Skeletal muscle tissue (tissue), 4 donors: ENCODE data around the gene FARS2. TPM values are rescaled to one million over a fixed set of nuclear protein-coding genes. Genes with fewer than 3 reads are reported as not detected.

ENCODE experiments used
- H3K27ac ChIP-seq: one replicate; pipeline ENCODE4 v1.7.0; 2013; ENCODE audit warnings: mild to moderate bottlenecking, low read depth, low read length, inconsistent platforms
- H3K27me3 ChIP-seq, 3 donors: one replicate each; pipeline ENCODE4 v1.7.0; 2013; ENCODE audit warnings: low read length in 3 of 3; ENCODE audit not compliant: control insufficient read depth in 3 of 3, insufficient read depth in 3 of 3
- H3K36me3 ChIP-seq, 3 donors: one replicate each; pipeline ENCODE4 v1.7.0; 2013; ENCODE audit warnings: low read length in 3 of 3; ENCODE audit not compliant: control insufficient read depth in 3 of 3, insufficient read depth in 3 of 3
- H3K4me1 ChIP-seq, 3 donors: one replicate each; pipeline ENCODE4 v1.7.0; 2013; ENCODE audit warnings: low read length in 3 of 3, mild to moderate bottlenecking in 3 of 3; ENCODE audit not compliant: control insufficient read depth in 3 of 3, insufficient read depth in 3 of 3
- H3K4me3 ChIP-seq, 3 donors: one replicate each; pipeline ENCODE4 v1.7.0; 2013; ENCODE audit warnings: low read length in 3 of 3
- H3K9ac ChIP-seq, 3 donors: one replicate each; pipeline ENCODE4 v1.7.0; 2013; ENCODE audit warnings: low read length in 3 of 3, mild to moderate bottlenecking in 3 of 3, moderate library complexity in 2 of 3, low read depth in 1 of 3
- H3K9me3 ChIP-seq, 3 donors: one replicate each; pipeline ENCODE4 v1.7.0; 2013; ENCODE audit warnings: low read length in 3 of 3; ENCODE audit not compliant: control insufficient read depth in 3 of 3
- total RNA-seq: library from RNA; depleted of rRNA; stranded (reverse); fragments of >200 nt; gene quantifications from one replicate; pipeline ENCODE4 v1.2.3, GENCODE V29; 2014
- donor health status: Osteomylitis.

FARS2 gene
- total RNA-seq, 1 donor from 2014 or later, result 27.7 TPM

DNA sequence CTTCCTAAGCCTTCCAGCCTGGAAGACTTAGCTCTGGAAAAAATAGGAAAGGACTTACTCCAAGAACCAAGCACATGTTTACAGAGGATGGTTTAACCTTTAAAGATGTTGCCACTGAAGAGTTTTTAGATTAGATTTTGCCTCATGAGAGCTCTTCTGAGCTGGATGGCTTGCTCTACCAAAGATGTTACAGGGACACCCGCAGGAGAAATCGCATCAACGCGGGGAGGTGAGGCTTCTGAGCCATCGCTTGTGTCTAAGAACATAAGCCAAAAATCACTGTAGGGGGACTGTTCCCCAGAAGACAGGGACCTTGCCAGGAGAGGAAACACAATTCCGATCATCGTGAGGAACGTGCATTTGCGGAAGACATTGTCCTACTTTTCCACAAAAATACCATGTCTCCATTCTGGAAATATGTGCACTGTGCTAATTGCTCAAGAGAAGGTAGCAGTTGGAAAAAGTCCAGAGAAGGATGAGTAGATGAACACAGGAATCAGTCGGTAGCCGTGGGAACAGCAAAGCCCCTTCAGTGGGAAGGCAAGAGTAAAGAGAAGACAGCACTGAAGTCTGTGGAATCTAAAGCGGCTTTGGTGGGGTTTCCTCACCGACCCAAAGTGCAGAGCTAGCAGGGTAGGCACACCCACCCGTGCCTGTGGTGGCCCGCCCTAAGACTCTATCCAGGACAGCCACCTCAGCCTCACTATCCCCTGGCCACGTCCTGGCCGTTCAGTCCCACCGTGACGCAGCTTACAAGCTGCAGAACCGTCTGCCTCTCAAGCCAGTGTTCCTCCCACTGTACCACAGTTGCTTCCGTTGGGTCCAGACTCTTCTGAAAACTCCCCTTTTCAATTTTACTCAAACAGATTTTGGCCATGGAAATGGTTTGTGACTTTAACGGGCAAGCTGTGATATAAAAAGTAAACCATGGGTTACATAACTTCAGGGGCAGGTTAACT lies 410.6 kb downstream of the FARS2 start:
- peak overlapping the region; percentile 2 to 33 (median 21) for H3K9ac ChIP-seq
- H3K4me3 ChIP-seq, result peak overlapping the region; percentile 36 to 56 (median 40)
- H3K27ac ChIP-seq, result peak overlapping the region; percentile 71
- H3K36me3 ChIP-seq, result no peaks in the 10 kb centered on the region
- H3K4me1 ChIP-seq, result peaks cover 10 to 30% (median 18%) of the 10 kb centered on the region in 3 donors
- H3K9me3 ChIP-seq, result no peaks in the 10 kb centered on the region
- H3K27me3 ChIP-seq, result no peaks in the 10 kb centered on the region

DNA sequence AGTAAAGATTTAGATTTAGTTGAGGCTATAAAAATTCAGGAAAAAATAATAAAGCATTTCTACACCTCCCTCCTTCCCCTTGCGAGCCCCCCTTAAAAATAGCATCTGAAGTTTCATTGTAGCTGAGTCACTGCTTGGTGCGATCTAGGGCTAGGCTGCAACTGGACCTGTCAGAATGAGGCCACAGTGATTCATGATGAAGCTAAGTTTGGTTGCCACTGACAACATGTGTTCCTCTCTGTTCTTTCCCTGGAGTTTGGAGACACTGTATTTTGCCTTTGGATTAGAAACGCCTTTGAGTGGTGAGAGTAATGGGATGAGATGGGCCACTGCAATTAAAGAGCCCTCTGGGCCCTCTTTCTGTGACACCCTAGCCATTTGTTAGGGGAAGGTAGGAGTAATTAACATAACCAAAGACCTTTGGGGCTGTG lies 411.3 kb downstream of the FARS2 start:
- H3K4me1 ChIP-seq, result peaks cover 10 to 30% (median 18%) of the 10 kb centered on the region in 3 donors
- no peaks in the 10 kb centered on the region for H3K27me3 ChIP-seq
- H3K36me3 ChIP-seq, result no peaks in the 10 kb centered on the region
- peak overlapping the region; percentile 71 for H3K27ac ChIP-seq
- H3K9ac ChIP-seq, result no peak overlapping the region
- peak overlapping the region; percentile 36 to 56 (median 40) for H3K4me3 ChIP-seq
- no peaks in the 10 kb centered on the region for H3K9me3 ChIP-seq

DNA sequence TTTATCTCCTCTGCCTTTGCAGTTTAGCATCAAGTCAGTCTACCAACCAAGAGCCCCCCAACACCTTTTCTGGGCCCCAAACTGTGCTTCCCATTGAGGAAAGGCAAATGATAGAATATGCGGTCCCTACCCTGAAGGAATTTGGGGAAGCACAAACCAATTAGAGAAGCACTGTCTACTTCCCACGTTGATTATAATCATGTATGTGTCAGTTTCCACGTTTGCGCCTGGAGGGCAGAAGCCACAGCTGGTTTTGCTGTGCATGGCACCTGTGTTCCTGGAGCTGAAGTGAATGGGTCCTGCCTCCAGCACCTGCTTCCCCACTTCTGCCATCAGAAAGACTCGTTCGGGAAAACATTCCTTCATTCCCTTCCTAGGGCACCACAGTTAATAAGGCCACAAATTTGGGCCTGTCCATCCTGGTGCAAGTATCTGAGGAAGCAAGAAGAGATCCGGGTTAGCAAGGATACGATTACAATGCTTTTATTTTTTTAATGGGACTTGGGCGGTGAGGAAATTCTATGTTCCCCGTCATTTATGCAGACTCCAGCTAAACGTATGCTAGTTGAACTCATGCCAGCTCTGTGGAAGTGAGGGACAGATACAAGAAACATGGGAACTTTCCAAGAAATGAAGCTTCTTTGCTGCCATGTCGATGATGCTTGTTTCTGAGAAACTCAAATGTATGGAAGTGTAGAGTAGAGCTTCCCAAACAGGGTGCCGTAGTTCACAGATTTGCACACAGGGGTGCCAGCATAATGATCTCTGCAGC lies 411.9 kb downstream of the FARS2 start:
- H3K27me3 ChIP-seq, result no peaks in the 10 kb centered on the region
- peak overlapping the region in 1 of 3 donors; percentile 33 for H3K4me3 ChIP-seq
- peak overlapping the region; percentile 71 for H3K27ac ChIP-seq
- H3K4me1 ChIP-seq, result peaks cover 10 to 30% (median 18%) of the 10 kb centered on the region in 3 donors
- H3K9ac ChIP-seq, result no peak overlapping the region
- no peaks in the 10 kb centered on the region for H3K9me3 ChIP-seq
- no peaks in the 10 kb centered on the region for H3K36me3 ChIP-seq

DNA sequence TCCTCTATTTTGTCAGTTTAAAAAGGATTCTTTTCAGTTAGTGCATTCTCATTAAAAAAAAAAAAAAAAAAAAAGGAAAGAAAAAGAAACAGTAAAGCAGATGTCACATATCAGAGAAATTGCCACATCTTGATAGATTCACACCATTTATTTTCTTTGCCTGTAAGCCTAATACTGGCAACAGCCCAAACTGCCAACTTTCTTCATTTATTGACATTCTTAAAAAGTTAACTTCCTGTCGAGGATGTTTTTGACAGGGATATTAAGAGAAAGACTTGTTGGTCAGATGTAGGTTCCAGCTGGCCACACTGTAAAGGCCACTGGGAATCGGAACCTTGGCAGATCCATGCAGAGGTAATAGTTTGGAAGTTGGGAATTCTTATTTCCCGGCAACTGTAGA lies 412.8 kb downstream of the FARS2 start:
- Histone ChIP-seq H3K4me3 (no peak overlapping the region), H3K9me3 (no peaks in the 10 kb centered on the region), H3K27ac (no peak overlapping the region), H3K36me3 (no peaks in the 10 kb centered on the region), H3K27me3 (no peaks in the 10 kb centered on the region), H3K9ac (no peak overlapping the region), H3K4me1 (peaks cover 10 to 30% (median 18%) of the 10 kb centered on the region in 3 donors)

DNA sequence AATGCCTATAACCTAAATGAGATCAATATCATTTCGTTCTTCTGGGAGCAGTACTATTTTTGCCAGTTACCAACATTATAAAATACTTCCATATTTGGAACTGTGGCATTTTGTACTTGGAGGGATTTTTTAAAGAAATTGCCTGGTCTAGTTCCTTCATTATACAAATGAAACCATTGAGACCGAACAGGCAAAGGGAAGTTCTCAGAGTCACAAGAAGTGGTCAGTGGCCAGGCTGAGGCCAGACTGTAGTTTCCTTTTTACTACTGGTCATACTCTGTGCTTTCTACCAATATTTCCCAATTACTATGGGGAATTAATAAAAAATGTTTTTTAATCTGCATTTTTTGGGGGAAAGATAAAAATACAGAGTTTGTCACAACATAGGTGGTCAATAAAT lies 413.4 kb downstream of the FARS2 start:
- no peaks in the 10 kb centered on the region for H3K36me3 ChIP-seq
- no peaks in the 10 kb centered on the region for H3K27me3 ChIP-seq
- no peak overlapping the region for H3K4me3 ChIP-seq
- H3K9ac ChIP-seq, result no peak overlapping the region
- H3K9me3 ChIP-seq, result no peaks in the 10 kb centered on the region
- no peak overlapping the region for H3K27ac ChIP-seq
- H3K4me1 ChIP-seq, result peaks cover 10 to 30% (median 18%) of the 10 kb centered on the region in 3 donors

DNA sequence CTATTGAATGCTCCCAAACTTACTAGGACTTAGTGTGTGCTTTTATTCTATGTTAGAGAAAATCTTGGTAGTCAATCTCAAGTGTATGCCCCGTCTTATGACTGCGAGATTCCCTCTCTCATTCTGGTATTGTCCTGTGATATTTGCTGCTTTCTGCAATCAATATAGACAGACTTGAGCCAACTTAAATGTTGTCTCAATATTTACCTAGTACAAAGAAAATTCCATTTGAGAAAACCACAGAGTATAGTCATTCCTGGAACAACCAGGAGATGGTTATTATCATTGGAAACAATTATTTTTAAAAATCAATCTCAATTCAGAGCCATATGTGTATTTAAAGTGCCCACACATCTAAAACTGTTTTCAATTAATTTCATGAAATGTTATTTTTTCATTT lies 415.4 kb downstream of the FARS2 start:
- Histone ChIP-seq H3K9ac (no peak overlapping the region), H3K9me3 (no peaks in the 10 kb centered on the region), H3K4me3 (no peak overlapping the region), H3K27me3 (no peaks in the 10 kb centered on the region), H3K27ac (no peak overlapping the region), H3K4me1 (peaks cover 10 to 26% (median 13%) of the 10 kb centered on the region in 3 donors), H3K36me3 (no peaks in the 10 kb centered on the region)

DNA sequence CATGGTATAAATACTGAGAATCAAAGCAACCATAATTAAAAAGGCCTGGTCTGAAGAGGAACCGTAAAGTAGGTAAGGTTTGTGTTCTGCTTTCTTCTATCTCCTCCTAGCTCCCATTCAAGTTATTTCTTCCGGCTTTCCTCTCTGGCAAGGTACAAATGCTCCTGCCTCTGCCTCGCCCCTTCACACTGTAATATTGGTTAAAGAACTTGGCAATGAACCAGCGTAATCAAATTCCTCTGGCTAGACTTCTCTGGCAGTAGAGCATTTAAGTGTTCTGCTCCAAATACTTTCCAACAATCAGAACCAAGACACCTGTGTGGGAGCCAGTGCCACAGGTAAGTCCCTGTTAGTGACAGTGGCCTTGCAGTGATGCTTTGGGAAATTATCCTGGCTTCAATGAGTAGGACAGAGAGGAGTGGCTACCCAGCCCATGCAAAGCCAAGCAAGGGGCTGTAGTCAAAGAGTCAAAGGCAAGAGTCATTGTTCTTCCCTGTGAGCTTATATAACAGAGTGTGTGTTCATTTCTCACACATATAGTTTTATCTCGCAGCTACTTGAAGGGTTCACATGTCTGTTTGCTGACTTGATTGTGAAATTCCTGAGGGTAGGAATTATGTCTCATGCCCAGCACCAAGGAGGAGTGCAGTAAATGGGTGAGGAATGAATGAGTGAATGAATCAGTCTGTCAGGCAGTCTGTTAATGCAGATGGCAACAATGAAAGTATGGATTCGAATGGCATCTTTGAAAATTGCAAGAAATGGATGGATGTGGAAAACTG lies 416.1 kb downstream of the FARS2 start:
- H3K36me3 ChIP-seq, result no peaks in the 10 kb centered on the region
- H3K4me1 ChIP-seq, result peaks cover 6 to 20% (median 9%) of the 10 kb centered on the region in 3 donors
- H3K9ac ChIP-seq, result no peak overlapping the region
- no peak overlapping the region for H3K27ac ChIP-seq
- H3K4me3 ChIP-seq, result no peak overlapping the region
- H3K27me3 ChIP-seq, result no peaks in the 10 kb centered on the region
- H3K9me3 ChIP-seq, result no peaks in the 10 kb centered on the region

DNA sequence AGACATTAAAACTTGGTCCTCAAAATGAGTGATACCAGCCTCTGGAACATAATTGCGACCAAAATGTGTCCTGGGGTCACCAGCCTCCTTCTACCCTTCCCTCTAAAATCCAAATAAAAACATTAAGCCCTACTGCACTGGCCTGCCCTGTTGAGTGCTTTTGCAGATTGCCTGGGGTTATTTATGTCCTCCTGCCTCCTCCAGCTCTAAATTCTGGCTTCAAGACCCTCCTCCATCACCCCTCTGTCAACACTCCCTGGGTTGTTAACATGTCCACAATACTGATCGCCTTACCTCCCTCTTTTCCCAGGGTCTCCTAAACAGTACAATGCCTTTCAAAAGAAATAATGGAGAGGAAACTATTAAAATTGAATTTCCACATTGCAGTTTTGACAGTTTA lies 418.0 kb downstream of the FARS2 start:
- Histone ChIP-seq H3K27ac (no peak overlapping the region), H3K9ac (no peak overlapping the region), H3K4me1 (peaks cover 0 to 6% (median under 1%) of the 10 kb centered on the region in 3 donors), H3K36me3 (no peaks in the 10 kb centered on the region), H3K27me3 (no peaks in the 10 kb centered on the region), H3K4me3 (no peak overlapping the region), H3K9me3 (peaks cover 0 to 2% (median 0%) of the 10 kb centered on the region in 3 donors)

DNA sequence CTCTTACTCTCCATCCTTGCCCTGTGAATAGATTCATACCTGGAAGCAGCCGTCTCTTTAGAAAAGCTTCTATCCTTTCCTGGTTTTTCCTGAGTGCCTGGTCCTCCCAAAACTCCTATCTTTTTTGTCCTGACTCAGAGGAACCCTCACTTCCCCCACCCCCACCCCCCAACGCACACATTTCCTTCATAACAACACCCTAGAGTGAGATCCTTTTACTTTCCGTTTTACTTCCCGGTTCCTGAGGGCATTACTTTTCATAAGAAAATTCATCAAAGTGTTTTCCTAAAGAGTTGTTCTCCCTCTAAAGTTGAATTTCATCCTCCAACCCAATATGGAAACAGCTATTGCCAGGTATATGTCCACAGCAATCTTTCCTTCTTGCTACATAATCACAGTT lies 418.4 kb downstream of the FARS2 start:
- Histone ChIP-seq H3K36me3 (no peaks in the 10 kb centered on the region), H3K4me3 (no peak overlapping the region), H3K27me3 (no peaks in the 10 kb centered on the region), H3K9me3 (peaks cover 0 to 2% (median 0%) of the 10 kb centered on the region in 3 donors), H3K9ac (no peak overlapping the region), H3K27ac (no peak overlapping the region), H3K4me1 (peaks cover 0 to 1% (median 0%) of the 10 kb centered on the region in 3 donors)
